ENCODE results near the gene VAMP3. TPM values are rescaled to one million over a fixed set of nuclear protein-coding genes. Genes with fewer than 3 reads are reported as not detected.

Gene VAMP3
- total RNA-seq (2022; extraction: Qiagen RNA extraction): 64.7 to 75.8 TPM (median 67.5 TPM) in 5 replicates

DNA sequence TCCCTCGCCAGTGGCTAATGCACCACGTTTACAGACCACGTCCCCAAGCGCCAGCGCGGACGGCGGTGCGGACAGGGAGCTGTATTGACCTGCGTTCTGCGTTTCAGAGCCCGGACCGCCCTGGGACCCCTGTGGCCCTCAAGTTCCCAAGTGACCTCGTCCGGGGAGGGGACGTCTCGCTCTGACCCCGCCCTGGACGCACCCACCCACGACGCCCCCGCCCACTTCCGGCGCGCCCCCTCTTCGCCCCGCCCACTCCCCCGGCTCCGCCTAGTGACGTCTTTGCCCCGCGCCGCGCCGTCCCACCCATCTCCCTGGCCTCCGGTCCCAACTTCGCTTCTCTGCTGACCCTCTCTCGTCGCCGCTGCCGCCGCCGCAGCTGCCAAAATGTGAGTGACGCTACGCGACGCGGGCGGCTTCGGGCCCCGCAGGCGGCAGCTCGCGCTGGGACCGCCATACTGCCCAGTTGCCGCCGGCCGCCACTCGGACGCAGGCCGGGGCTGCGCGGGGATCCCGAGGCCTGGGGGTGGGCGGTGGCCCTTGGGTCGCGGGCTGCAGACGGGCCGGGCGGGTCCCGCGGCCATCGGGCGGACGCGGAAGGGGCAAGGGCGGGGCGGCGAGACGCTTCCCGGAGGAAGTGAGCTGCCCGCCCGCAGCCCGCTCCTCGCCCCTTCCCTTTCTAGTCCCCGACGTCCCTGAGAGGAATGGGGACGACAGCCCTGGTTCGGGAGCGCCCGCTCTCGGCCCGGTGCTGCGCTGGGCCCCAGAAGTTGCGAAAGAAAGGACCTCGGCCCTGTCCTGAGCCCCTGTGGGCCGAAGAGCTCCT, at the start of gene VAMP3:
Gene VAMP3 (plus strand): TSS at position 300 of the 826 bp plus-strand sequence. CDS start 88 bp downstream, at position 388.

GRCh38 chr1:7783826-7784491, 12.9 kb downstream of the VAMP3 start, which contains the start of gene PER3:
PER3 (plus strand) TSS chr1:7784291; CDS start chr1:7784878, 587 bp downstream.

Other genes starting within 250 kb of the VAMP3 start
- 0.66 to 1.3 TPM (median 0.77 TPM) in 5 replicates for gene PER3, start 13.0 kb downstream of the VAMP3 start, total RNA-seq (2022; extraction: Qiagen RNA extraction)
- gene UTS2, start 81.8 kb downstream of the VAMP3 start, total RNA-seq (2022; extraction: Qiagen RNA extraction): not detected in 5 replicates
- 2.1 to 3.6 TPM (median 3.0 TPM) in 5 replicates for gene TNFRSF9, start 169.5 kb downstream of the VAMP3 start, total RNA-seq (2022; extraction: Qiagen RNA extraction)
- 323 to 364 TPM (median 352 TPM) in 5 replicates for gene PARK7, start 190.4 kb downstream of the VAMP3 start, total RNA-seq (2022; extraction: Qiagen RNA extraction)